Spleen (tissue), 11 donors: ENCODE results near the gene ZNF385B. TPM values are rescaled to one million over a fixed set of nuclear protein-coding genes. Genes with fewer than 3 reads are reported as not detected.

Experiments
- DNase-seq: peaks from one replicate; pipeline ENCODE4 v3.0.0-alpha.2; 2020
- H3K27ac ChIP-seq, 8 donors: fragments of 200-600 bp; sonication (generic) in 7 of 8; 1 replicate in 4 of 8; 2 replicates in 4 of 8; pipeline versions ENCODE4 v1.5.0 to v1.8.0; 2016 to 2021; ENCODE audit warnings: inconsistent platforms in 4 of 8, mild to moderate bottlenecking in 4 of 8, moderate library complexity in 1 of 8
- H3K27me3 ChIP-seq, 7 donors: fragments of 200-600 bp; sonication (generic) in 6 of 7; replicated peaks in 1 of 7; 1 replicate in 4 of 7; 2 replicates in 3 of 7; pipeline versions ENCODE4 v1.5.0 to v1.8.0; 2016 to 2021; ENCODE audit warnings: inconsistent platforms in 3 of 7, mild to moderate bottlenecking in 1 of 7
- H3K36me3 ChIP-seq, 6 donors: fragments of 200-600 bp; sonication (generic) in 5 of 6; 1 replicate in 4 of 6; 2 replicates in 2 of 6; pipeline versions ENCODE4 v1.5.0 to v1.8.0; 2016 to 2021; ENCODE audit warnings: inconsistent platforms in 2 of 6
- H3K4me1 ChIP-seq, 6 donors: fragments of 200-600 bp; sonication (generic) in 5 of 6; 1 replicate in 3 of 6; 2 replicates in 3 of 6; pipeline versions ENCODE4 v1.5.0 to v1.8.0; 2016 to 2021; ENCODE audit warnings: inconsistent platforms in 3 of 6
- H3K4me3 ChIP-seq, 8 donors: fragments of 200-600 bp; sonication (generic) in 7 of 8; 1 replicate in 4 of 8; 2 replicates in 4 of 8; pipeline versions ENCODE4 v1.5.0 to v1.8.0; 2016 to 2021; ENCODE audit warnings: inconsistent platforms in 4 of 8, mild to moderate bottlenecking in 4 of 8, moderate library complexity in 2 of 8
- H3K9me3 ChIP-seq, 8 donors: fragments of 200-600 bp; sonication (generic) in 7 of 8; 1 replicate in 4 of 8; 2 replicates in 4 of 8; pipeline versions ENCODE4 v1.5.0 to v1.8.0; 2016 to 2021; ENCODE audit warnings: inconsistent platforms in 4 of 8
- CTCF ChIP-seq, 11 experiments: fragments of 200-600 bp in 7 of 11; fragments of 450-650 bp in 4 of 11; sonication (generic) in 4 of 11; IDR thresholded peaks in 8 of 11; conservative IDR thresholded peaks in 3 of 11; 1 replicate in 7 of 11; 2 replicates in 4 of 11; pipeline versions ENCODE4 v1.4.0 to v1.8.0; 2016 to 2021; ENCODE audit warnings: antibody characterized with exemption in 11 of 11, inconsistent platforms in 4 of 11, mild to moderate bottlenecking in 1 of 11
- POLR2A ChIP-seq, 3 donors: fragments of 450-650 bp; IDR thresholded peaks; one replicate each; pipeline ENCODE4 v1.5.1; 2017; ENCODE audit warnings: antibody characterized with exemption in 3 of 3, mild to moderate bottlenecking in 1 of 3
- POLR2AphosphoS5 ChIP-seq, 3 donors: sonication (generic); formaldehyde crosslinking; IDR thresholded peaks; one replicate each; pipeline ENCODE4 v1.5.1; 2017; ENCODE audit warnings: antibody characterized with exemption in 3 of 3
- WGBS, 5 donors: extraction: QIAGEN DNeasy Blood & Tissue Kit in 3 of 5; methylation state at CpG; one replicate each; pipeline versions ENCODE4 v1.1.5 to v1.1.7; 2013 to 2018; 5-methylcytosine and 5-hydroxymethylcytosine counted together
- intact Hi-C: fragments of 100-400 bp; cut with DNase I; formaldehyde crosslinking; loops from one replicate; pipeline ENCODE4 v1.15.0; 2023; ENCODE audit warnings: low total_unique reads
- polyA plus RNA-seq, 3 donors: library from polyadenylated mRNA; stranded (reverse); fragments of 200-250 nt; gene quantifications; one replicate each; pipeline ENCODE4 v1.2.1, GENCODE V29; 2013
- total RNA-seq, 7 donors: library from RNA; depleted of rRNA in 3 of 7; stranded (reverse); fragments of >200 nt in 3 of 7; fragmentation: NEBNext Ultra II Directional in 4 of 7; extraction: Animal tissue kit (Norgen Biotek cat#: 25700) in 4 of 7; gene quantifications; one replicate each; pipeline versions ENCODE4 v1.1.0 to v1.2.1, GENCODE V29; 2016 to 2021
- donor health status: healthy with polysubstance abuse.
- donor health status: DM: no; HTN: no; CAD: no; lungs with moderate emphysema.
- donor health status: DM: no; HTN: no; CAD: no.
- donor health status: Bipolar disorder and iron deficiency.
- donor health status: healthy.
- donor health status: DM: no; HTN: no; CAD: no.
- donor health status: DM: yes; HTN: yes; CAD: no.

Gene ZNF385B
- total and polyA plus RNA-seq, 10 donors = 0.03 to 4.3 (median 0.37) TPM; not detected in 3

GRCh38 chr2:179562330-179562885 lies 299.0 kb downstream of the ZNF385B start:
- Histone ChIP-seq H3K27me3 (no peaks in the 10 kb centered on the region), H3K9me3 (no peaks in the 10 kb centered on the region), H3K4me1 (no peaks in the 10 kb centered on the region), H3K27ac (no peak overlapping the region), H3K4me3 (no peak overlapping the region), H3K36me3 (no peaks in the 10 kb centered on the region)
- DNase-seq = no peak
- no peak for TF ChIP-seq CTCF (IDR thresholded peaks at IDR 0.05 in 8 of 11, conservative IDR thresholded peaks at IDR 0.05 in 3 of 11)
- TF ChIP-seq POLR2AphosphoS5 (IDR thresholded peaks at IDR 0.05) = no peak
- TF ChIP-seq POLR2A (IDR thresholded peaks at IDR 0.05) = no peak
- intact Hi-C loops = no loop called here
- WGBS, 5 donors = 42 to 54% (median 51%) methylated on average over 8 of the region's 8 CpGs

- Histone ChIP-seq H3K4me3 (no peak overlapping the region), H3K27ac (no peak overlapping the region), H3K4me1 (no peaks in the 10 kb centered on the region), H3K36me3 (no peaks in the 10 kb centered on the region), H3K27me3 (no peaks in the 10 kb centered on the region), H3K9me3 (no peaks in the 10 kb centered on the region)
- intact Hi-C loops = no loop called here
- 62 to 87% (median 71%) methylated on average over 2 of the region's 2 CpGs for WGBS, 5 donors
- TF ChIP-seq CTCF (IDR thresholded peaks at IDR 0.05 in 8 of 11, conservative IDR thresholded peaks at IDR 0.05 in 3 of 11) (no peak), POLR2A (IDR thresholded peaks at IDR 0.05) (no peak), POLR2AphosphoS5 (IDR thresholded peaks at IDR 0.05) (no peak)
- DNase-seq = no peak
Observed at GRCh38 chr2:179561702-179562101, 299.7 kb downstream of the ZNF385B start.

GRCh38 chr2:179560257-179560735 lies 301.1 kb downstream of the ZNF385B start:
- Histone ChIP-seq H3K4me1 (no peaks in the 10 kb centered on the region), H3K36me3 (no peaks in the 10 kb centered on the region), H3K27ac (no peak overlapping the region), H3K4me3 (no peak overlapping the region), H3K27me3 (no peaks in the 10 kb centered on the region), H3K9me3 (no peaks in the 10 kb centered on the region)
- DNase-seq = no peak
- WGBS, 5 donors = 80 to 97% (median 86%) methylated on average over 1 of the region's 1 CpG
- TF ChIP-seq POLR2AphosphoS5 (IDR thresholded peaks at IDR 0.05) (no peak), POLR2A (IDR thresholded peaks at IDR 0.05) (no peak), CTCF (IDR thresholded peaks at IDR 0.05 in 8 of 11, conservative IDR thresholded peaks at IDR 0.05 in 3 of 11) (no peak)
- intact Hi-C loops = no loop called here

GRCh38 chr2:179559108-179559806 lies 302.2 kb downstream of the ZNF385B start:
- TF ChIP-seq CTCF (IDR thresholded peaks at IDR 0.05 in 8 of 11, conservative IDR thresholded peaks at IDR 0.05 in 3 of 11) (no peak), POLR2AphosphoS5 (IDR thresholded peaks at IDR 0.05) (no peak), POLR2A (IDR thresholded peaks at IDR 0.05) (no peak)
- Histone ChIP-seq H3K9me3 (no peaks in the 10 kb centered on the region), H3K27ac (no peak overlapping the region), H3K36me3 (no peaks in the 10 kb centered on the region), H3K27me3 (no peaks in the 10 kb centered on the region), H3K4me3 (no peak overlapping the region), H3K4me1 (no peaks in the 10 kb centered on the region)
- intact Hi-C loops = no loop called here
- 85 to 91% (median 90%) methylated on average over 4 of the region's 4 CpGs for WGBS, 5 donors
- DNase-seq = no peak
